ENCODE measurements around the gene FAM131B. TPM values are rescaled to one million over a fixed set of nuclear protein-coding genes. Genes with fewer than 3 reads are reported as not detected.

The FAM131B gene
- total and polyA plus RNA-seq, 2 of the 8 experiments (the other 6 are each of a cell fraction or from before 2014, with no cell fraction given), result 23.1 to 38.2 TPM

GRCh38 chr7:143308632-143309031 is 53.9 kb downstream of the FAM131B start:
- H3K4ac ChIP-seq (replicated peaks; ENCODE audit: insufficient read length, low read depth, low read length), result no peak overlapping the region
- H3K14ac ChIP-seq (ENCODE audit: insufficient read length), result no peak overlapping the region
- peaks cover 0 to 4% of the 10 kb centered on the region in 2 experiments for H4K20me1 ChIP-seq (replicated peaks in 1 of 2; ENCODE audit: control insufficient read depth in 1 of 2, insufficient read depth in 2 of 2, low read length in 2 of 2)
- no peak overlapping the region for H3K9ac ChIP-seq (replicated peaks in 1 of 4; ENCODE audit: extremely low read depth in 1 of 4, low read depth in 3 of 4, low read length in 3 of 4)
- H3K4me2 ChIP-seq (ENCODE audit: insufficient read depth in 1 of 2, low read depth in 2 of 2, low read length in 2 of 2), result no peak overlapping the region
- H2AFZ ChIP-seq (ENCODE audit: low read length), result no peak overlapping the region
- H2BK12ac ChIP-seq (ENCODE audit: low read depth, low read length), result no peak overlapping the region
- no peaks in the 10 kb centered on the region for H3K9me3 ChIP-seq (ENCODE audit: insufficient read depth in 2 of 2, low read depth in 1 of 2, low read length in 1 of 2)
- H3K18ac ChIP-seq (ENCODE audit: extremely low read depth, low read length), result no peak overlapping the region
- DNase-seq (ENCODE audit: low read depth in 1 of 2, low spot score in 2 of 2) (no peak), FAIRE-seq (no peak)
- TF ChIP-seq CBX5 (IDR thresholded peaks at IDR 0.05; ENCODE audit: low read depth, low read length), result no peak
- TF ChIP-seq RFX5 (IDR thresholded peaks at IDR 0.05; ENCODE audit: borderline replicate concordance, low read depth, low read length), result no peak
- TF ChIP-seq CREB1 (IDR thresholded peaks at IDR 0.05), result no peak
- TF ChIP-seq POU5F1 (IDR thresholded peaks at IDR 0.05; ENCODE audit: low read depth, low read length), result no peak
- no peak for TF ChIP-seq BCL11A (IDR thresholded peaks at IDR 0.05; ENCODE audit: low read depth in 2 of 2, low read length in 2 of 2)
- TF ChIP-seq ASH2L (IDR thresholded peaks at IDR 0.05; ENCODE audit: low read length), result no peak
- TF ChIP-seq SIRT6 (IDR thresholded peaks at IDR 0.05; ENCODE audit: low read length), result no peak
- no peak for TF ChIP-seq HDAC2 (IDR thresholded peaks at IDR 0.05; ENCODE audit: borderline replicate concordance in 1 of 2, low read depth in 2 of 2, low read length in 2 of 2)
- TF ChIP-seq ZNF274 (IDR thresholded peaks at IDR 0.05; ENCODE audit: borderline replicate concordance, extremely low read depth, low read length), result no peak
- TF ChIP-seq KDM4A (IDR thresholded peaks at IDR 0.05; ENCODE audit: low read depth, low read length, severe bottlenecking), result no peak
- no peak for TF ChIP-seq SIN3A (conservative IDR thresholded peaks at IDR 0.05 in 1 of 2, IDR thresholded peaks at IDR 0.05 in 1 of 2; ENCODE audit: low read depth in 1 of 2, low read length in 2 of 2)
- TF ChIP-seq GABPA (IDR thresholded peaks at IDR 0.05; ENCODE audit: borderline replicate concordance, insufficient read depth, low read length), result no peak
- no peak for TF ChIP-seq KDM1A (IDR thresholded peaks at IDR 0.05; ENCODE audit: borderline replicate concordance, low read length)
- TF ChIP-seq SIX5 (IDR thresholded peaks at IDR 0.05; ENCODE audit: low read depth, low read length), result no peak
- no peak for TF ChIP-seq TBP (IDR thresholded peaks at IDR 0.05; ENCODE audit: low read depth, low read length)
- no peak overlapping the region for H3K4me3 ChIP-seq (ENCODE audit: extremely low read depth in 1 of 4, insufficient read depth in 2 of 4, low read depth in 3 of 4, low read length in 4 of 4)
- no peak overlapping the region for H2BK15ac ChIP-seq (ENCODE audit: low read length)
- no peak overlapping the region for H4K5ac ChIP-seq (ENCODE audit: insufficient read length, low read depth, low read length)
- no peak overlapping the region for H2BK20ac ChIP-seq (ENCODE audit: low read length)
- ChIA-PET POLR2A (ENCODE audit: partially characterized antibody) (interaction anchor here (1.9 to 2.9 kb wide), 3 partner anchors 9 to 20 kb away, joined by 6 to 7 read pairs (median 7); no protein-coding TSS in a partner anchor), CTCF (ENCODE audit: partially characterized antibody) (interaction anchor here (1.0 to 8.2 kb wide), 9 partner anchors 8 to 108 kb away, joined by 4 to 85 read pairs (median 12); no protein-coding TSS in a partner anchor)
- WGBS, 2 experiments (ENCODE audit: extremely low coverage in 1 of 2, insufficient coverage in 1 of 2, insufficient read length in 1 of 2, insufficient replicate concordance in 2 of 2, low coverage in 1 of 2, low lambda C conversion rate in 2 of 2, missing lambda C conversion rate in 1 of 2), result 94% methylated on average over 2 of the region's 2 CpGs; no CpG with 5 or more reads in 1 of the 2 experiments
- no peak overlapping the region for H4K8ac ChIP-seq (ENCODE audit: extremely low read depth, insufficient read depth, low read length)
- no peaks in the 10 kb centered on the region for H3K27me3 ChIP-seq (replicated peaks in 1 of 4; ENCODE audit: control insufficient read depth in 3 of 4, extremely low read depth in 1 of 4, insufficient read depth in 3 of 4, low read length in 3 of 4)
- no peaks in the 10 kb centered on the region for H3K23me2 ChIP-seq (ENCODE audit: low read depth, low read length)
- no peak overlapping the region for H2BK5ac ChIP-seq (ENCODE audit: low read depth, low read length)
- H3K79me1 ChIP-seq (ENCODE audit: low read depth, low read length), result no peaks in the 10 kb centered on the region; the same call in 1 of the 2 replicates
- H3K36me3 ChIP-seq (ENCODE audit: control insufficient read depth in 2 of 4, insufficient read depth in 4 of 4, low read length in 3 of 4), result peaks cover 25 to 45% (median 39%) of the 10 kb centered on the region in 4 experiments
- no peaks in the 10 kb centered on the region for H3K4me1 ChIP-seq (replicated peaks in 1 of 4; ENCODE audit: control insufficient read depth in 3 of 4, insufficient read depth in 4 of 4, low read length in 3 of 4)
- H2BK120ac ChIP-seq (replicated peaks; ENCODE audit: low read depth, low read length), result no peak overlapping the region
- H4K91ac ChIP-seq (replicated peaks; ENCODE audit: insufficient read length, low read length), result no peak overlapping the region
- no peak overlapping the region for H3K56ac ChIP-seq (replicated peaks; ENCODE audit: insufficient read length, low read depth, low read length)
- no peak overlapping the region for H3K27ac ChIP-seq (ENCODE audit: low read depth, low read length)
- H2AK5ac ChIP-seq (ENCODE audit: low read depth, low read length), result no peak overlapping the region
- no peak overlapping the region for H3K23ac ChIP-seq (ENCODE audit: insufficient read length)
- no peaks in the 10 kb centered on the region for H3K79me2 ChIP-seq (ENCODE audit: control insufficient read depth in 1 of 2, insufficient read depth in 2 of 2, low read length in 2 of 2)
